Uterus (tissue), 4 donors: Measurements from ENCODE around the gene NOL3. TPM values are rescaled to one million over a fixed set of nuclear protein-coding genes. Genes with fewer than 3 reads are reported as not detected.

Experiments
- DNase-seq, 2 donors: peaks; one replicate each; pipeline ENCODE4 v3.0.0-alpha.2; 2019 to 2020
- H3K27ac ChIP-seq, 2 donors: fragments of 200-600 bp; sonication (generic); 1 replicate in 1 of 2; 2 replicates in 1 of 2; pipeline ENCODE4 v1.5.1; 2016 to 2018
- H3K27me3 ChIP-seq, 2 donors: fragments of 200-600 bp; sonication (generic); one replicate each; pipeline ENCODE4 v1.5.1; 2018 to 2019; ENCODE audit warnings: control low read depth in 1 of 2
- H3K36me3 ChIP-seq, 2 donors: fragments of 200-600 bp; sonication (generic); one replicate each; pipeline ENCODE4 v1.5.1; 2019; ENCODE audit warnings: control low read depth in 1 of 2
- H3K4me1 ChIP-seq, 2 donors: fragments of 200-600 bp; sonication (generic); one replicate each; pipeline ENCODE4 v1.5.1; 2018 to 2019; ENCODE audit warnings: control low read depth in 1 of 2
- H3K4me3 ChIP-seq, 2 donors: fragments of 200-600 bp; sonication (generic); 1 replicate in 1 of 2; 2 replicates in 1 of 2; pipeline ENCODE4 v1.5.1; 2018 to 2019; ENCODE audit warnings: mild to moderate bottlenecking in 1 of 2
- H3K9me3 ChIP-seq, 2 donors: fragments of 200-600 bp; sonication (generic); one replicate each; pipeline ENCODE4 v1.5.1; 2019; ENCODE audit warnings: control low read depth in 1 of 2
- CTCF ChIP-seq, 4 experiments: fragments of 200-600 bp in 2 of 4; fragments of 450-650 bp in 2 of 4; sonication (generic) in 2 of 4; IDR thresholded peaks; one replicate each; pipeline ENCODE4 v1.5.1; 2016 to 2019; ENCODE audit warnings: antibody characterized with exemption in 4 of 4, mild to moderate bottlenecking in 2 of 4, moderate library complexity in 1 of 4
- POLR2A ChIP-seq, 2 donors: fragments of 450-650 bp; IDR thresholded peaks; one replicate each; pipeline ENCODE4 v1.6.1; 2016; ENCODE audit warnings: antibody characterized with exemption in 2 of 2, mild to moderate bottlenecking in 1 of 2, moderate library complexity in 1 of 2
- intact Hi-C: fragments of 100-400 bp; cut with DNase I; formaldehyde crosslinking; loops from one replicate; pipeline ENCODE4 v1.15.1; 2023; ENCODE audit warnings: low total_unique reads
- total RNA-seq, 4 donors: library from RNA; depleted of rRNA in 3 of 4; stranded (reverse); fragments of >200 nt in 3 of 4; gene quantifications; one replicate each; pipeline versions ENCODE4 v1.1.0 to v1.2.4, GENCODE V29; 2014 to 2023
- donor health status: DM: yes; HTN: yes; CAD: no.

NOL3 gene
- total RNA-seq, 4 donors from 2014 or later: 3.3 to 29.7 (median 17.0) TPM

- H3K4me1 ChIP-seq: peaks cover 0 to 9% of the 10 kb centered on the region in 2 donors
- intact Hi-C loops: no loop called here
- H3K27ac ChIP-seq: peak overlapping the region in 1 of 2 donors; percentile 18
- DNase-seq: no peak
- H3K27me3 ChIP-seq: no peaks in the 10 kb centered on the region
- no peak for TF ChIP-seq CTCF (IDR thresholded peaks at IDR 0.05)
- no peak for TF ChIP-seq POLR2A (IDR thresholded peaks at IDR 0.05)
- H3K9me3 ChIP-seq: no peaks in the 10 kb centered on the region
- H3K36me3 ChIP-seq: no peaks in the 10 kb centered on the region
- H3K4me3 ChIP-seq: no peak overlapping the region
These were observed 9.8 kb downstream of the NOL3 start for GRCh38 chr16:67180166-67180565.

GRCh38 chr16:67181346-67181745 lies 11.0 kb downstream of the NOL3 start:
- Histone ChIP-seq H3K36me3 (no peaks in the 10 kb centered on the region), H3K4me3 (no peak overlapping the region), H3K9me3 (no peaks in the 10 kb centered on the region), H3K27me3 (no peaks in the 10 kb centered on the region), H3K4me1 (peaks cover 0 to 9% of the 10 kb centered on the region in 2 donors), H3K27ac (peak overlapping the region; percentile 63 to 98)
- no peak for TF ChIP-seq POLR2A (IDR thresholded peaks at IDR 0.05)
- no peak for TF ChIP-seq CTCF (IDR thresholded peaks at IDR 0.05)
- intact Hi-C loops: no loop called here
- DNase-seq: peak; percentile 75 to 76

- Histone ChIP-seq H3K36me3 (no peaks in the 10 kb centered on the region), H3K9me3 (no peaks in the 10 kb centered on the region), H3K4me1 (peaks cover 0 to 9% of the 10 kb centered on the region in 2 donors), H3K4me3 (no peak overlapping the region), H3K27ac (peak overlapping the region; percentile 63 to 98), H3K27me3 (no peaks in the 10 kb centered on the region)
- DNase-seq: no peak
- no peak for TF ChIP-seq CTCF (IDR thresholded peaks at IDR 0.05)
- no peak for TF ChIP-seq POLR2A (IDR thresholded peaks at IDR 0.05)
- intact Hi-C loops: no loop called here
These were observed 11.9 kb downstream of the NOL3 start for GRCh38 chr16:67182288-67182687.

GRCh38 chr16:67183284-67183626 lies 12.9 kb downstream of the NOL3 start:
- peaks cover 0 to 9% of the 10 kb centered on the region in 2 donors for H3K4me1 ChIP-seq
- H3K9me3 ChIP-seq: no peaks in the 10 kb centered on the region
- no peak for TF ChIP-seq POLR2A (IDR thresholded peaks at IDR 0.05)
- TF ChIP-seq CTCF (IDR thresholded peaks at IDR 0.05): no peak
- intact Hi-C loops: no loop called here
- peak overlapping the region; percentile 97 to 98 for H3K27ac ChIP-seq
- H3K36me3 ChIP-seq: no peaks in the 10 kb centered on the region
- H3K27me3 ChIP-seq: no peaks in the 10 kb centered on the region
- DNase-seq: no peak
- peak overlapping the region; percentile 80 to 84 for H3K4me3 ChIP-seq

GRCh38 chr16:67183627-67184452 lies 13.5 kb downstream of the NOL3 start, which contains the start of gene MATCAP1:
Gene MATCAP1 (minus strand): TSS chr16:67183963. CDS start chr16:67180610, 3,353 bp downstream.
- peak within 1 kb of the TSS; percentile 97 to 98 for H3K27ac ChIP-seq
- no peaks in the 10 kb centered on the region for H3K9me3 ChIP-seq
- intact Hi-C loops: no loop called here
- peaks cover 0 to 9% of the 10 kb centered on the region in 2 donors for H3K4me1 ChIP-seq
- H3K4me3 ChIP-seq: peak within 1 kb of the TSS; percentile 80 to 84
- H3K36me3 ChIP-seq: no peaks in the 10 kb centered on the region
- TF ChIP-seq POLR2A (IDR thresholded peaks at IDR 0.05) (peak in 1 of 2 donors; percentile 83), CTCF (IDR thresholded peaks at IDR 0.05) (peak in 1 of 4 experiments; percentile 5)
- no peaks in the 10 kb centered on the region for H3K27me3 ChIP-seq
- DNase-seq: peak; percentile 94 to 97
